ENCODE data around the gene CCL16.

Gene CCL16

GRCh38 chr17:35968520-35969054, 12.7 kb downstream of the CCL16 start:
- TF ChIP-seq, protein P1, sequence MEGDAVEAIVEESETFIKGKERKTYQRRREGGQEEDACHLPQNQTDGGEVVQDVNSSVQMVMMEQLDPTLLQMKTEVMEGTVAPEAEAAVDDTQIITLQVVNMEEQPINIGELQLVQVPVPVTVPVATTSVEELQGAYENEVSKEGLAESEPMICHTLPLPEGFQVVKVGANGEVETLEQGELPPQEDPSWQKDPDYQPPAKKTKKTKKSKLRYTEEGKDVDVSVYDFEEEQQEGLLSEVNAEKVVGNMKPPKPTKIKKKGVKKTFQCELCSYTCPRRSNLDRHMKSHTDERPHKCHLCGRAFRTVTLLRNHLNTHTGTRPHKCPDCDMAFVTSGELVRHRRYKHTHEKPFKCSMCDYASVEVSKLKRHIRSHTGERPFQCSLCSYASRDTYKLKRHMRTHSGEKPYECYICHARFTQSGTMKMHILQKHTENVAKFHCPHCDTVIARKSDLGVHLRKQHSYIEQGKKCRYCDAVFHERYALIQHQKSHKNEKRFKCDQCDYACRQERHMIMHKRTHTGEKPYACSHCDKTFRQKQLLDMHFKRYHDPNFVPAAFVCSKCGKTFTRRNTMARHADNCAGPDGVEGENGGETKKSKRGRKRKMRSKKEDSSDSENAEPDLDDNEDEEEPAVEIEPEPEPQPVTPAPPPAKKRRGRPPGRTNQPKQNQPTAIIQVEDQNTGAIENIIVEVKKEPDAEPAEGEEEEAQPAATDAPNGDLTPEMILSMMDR (IDR thresholded peaks at IDR 0.05; ENCODE audit: low read depth, low read length, missing control alignments): no peak
- no peak overlapping the region for H3K4me3 ChIP-seq (replicated peaks; ENCODE audit: low read depth, low read length)
- no peak for DNase-seq (ENCODE audit: extremely low read depth, low read depth)

GRCh38 chr17:35965272-35965671, 16.0 kb downstream of the CCL16 start:
- no peak for DNase-seq (ENCODE audit: extremely low read depth, low read depth)
- H3K4me3 ChIP-seq (replicated peaks; ENCODE audit: low read depth, low read length): no peak overlapping the region
- TF ChIP-seq, protein P1 (IDR thresholded peaks at IDR 0.05; ENCODE audit: low read depth, low read length, missing control alignments): no peak

DNA sequence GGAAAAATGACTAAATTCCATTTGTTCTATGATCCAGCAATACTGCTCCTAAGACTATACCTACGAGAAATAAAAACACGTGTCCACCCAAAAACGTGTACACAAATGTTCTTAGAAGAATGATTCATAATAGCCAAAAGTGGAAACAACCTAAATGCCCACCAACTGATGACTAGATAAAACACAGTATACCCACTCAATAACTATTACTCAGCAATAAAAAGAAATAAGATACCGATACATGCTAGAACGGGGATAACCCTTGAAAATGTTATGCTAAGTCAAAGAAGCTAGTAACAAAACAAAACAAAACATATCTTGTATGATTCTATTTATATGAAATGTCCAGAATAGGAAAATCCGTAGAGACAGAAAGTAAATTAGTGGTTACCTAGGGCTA, 17.6 kb downstream of the CCL16 start:
- no peak for DNase-seq (ENCODE audit: extremely low read depth, low read depth)
- TF ChIP-seq, protein P1 (IDR thresholded peaks at IDR 0.05; ENCODE audit: low read depth, low read length, missing control alignments): no peak
- H3K4me3 ChIP-seq (replicated peaks; ENCODE audit: low read depth, low read length): no peak overlapping the region

DNA sequence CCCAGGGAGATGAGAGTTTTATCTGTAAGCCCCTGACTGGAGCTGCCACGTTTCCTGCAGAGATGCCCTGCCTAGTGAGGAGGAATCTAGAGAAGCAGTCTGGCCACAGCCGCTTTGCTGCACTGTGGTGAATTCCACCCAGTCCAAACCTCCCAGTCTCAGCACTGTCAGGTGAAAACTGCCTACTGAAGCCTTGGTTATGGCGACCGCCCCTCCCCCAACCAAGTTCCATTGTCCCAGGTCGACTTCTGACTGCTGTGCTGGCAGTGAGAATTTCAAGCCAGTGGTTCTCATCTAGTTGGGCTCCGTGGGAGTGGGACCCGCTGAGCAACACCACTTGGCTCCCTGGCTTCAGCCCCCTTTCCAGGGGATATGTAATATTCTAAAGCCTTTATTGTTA, 27.6 kb downstream of the CCL16 start:
- no peak for DNase-seq (ENCODE audit: extremely low read depth, low read depth)
- no peak overlapping the region for H3K4me3 ChIP-seq (replicated peaks; ENCODE audit: low read depth, low read length)
- TF ChIP-seq, protein P1 (IDR thresholded peaks at IDR 0.05; ENCODE audit: low read depth, low read length, missing control alignments): no peak

DNA sequence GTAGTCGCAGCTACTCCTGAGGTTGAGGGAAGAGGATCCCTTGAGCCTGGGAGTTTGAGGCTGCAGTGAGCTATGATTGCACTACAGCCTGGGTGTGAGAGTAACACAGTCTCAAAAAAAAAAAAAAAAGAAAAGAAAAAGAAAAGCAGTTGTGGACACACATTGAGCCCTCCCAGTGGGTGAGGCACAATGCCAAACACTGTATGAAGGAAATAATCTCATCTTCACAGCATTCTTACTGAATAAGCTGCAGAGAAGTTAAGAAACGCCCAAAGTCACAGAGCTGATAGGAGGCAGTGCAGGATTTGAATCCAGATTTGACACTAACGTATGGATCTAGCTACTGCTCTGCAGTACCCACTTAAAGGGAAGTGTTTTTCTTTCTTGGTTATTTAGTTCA, 31.9 kb downstream of the CCL16 start:
- no peak overlapping the region for H3K4me3 ChIP-seq (replicated peaks; ENCODE audit: low read depth, low read length)
- no peak for DNase-seq (ENCODE audit: extremely low read depth, low read depth)
- TF ChIP-seq, protein P1 (IDR thresholded peaks at IDR 0.05; ENCODE audit: low read depth, low read length, missing control alignments): no peak

GRCh38 chr17:35948092-35948491, 33.2 kb downstream of the CCL16 start:
- TF ChIP-seq, protein P1 (IDR thresholded peaks at IDR 0.05; ENCODE audit: low read depth, low read length, missing control alignments): no peak
- H3K4me3 ChIP-seq (replicated peaks; ENCODE audit: low read depth, low read length): no peak overlapping the region
- no peak for DNase-seq (ENCODE audit: extremely low read depth, low read depth)

GRCh38 chr17:35947156-35947585, 34.1 kb downstream of the CCL16 start:
- TF ChIP-seq, protein P1 (IDR thresholded peaks at IDR 0.05; ENCODE audit: low read depth, low read length, missing control alignments): peak; percentile 74
- DNase-seq (ENCODE audit: extremely low read depth, low read depth): no peak
- no peak overlapping the region for H3K4me3 ChIP-seq (replicated peaks; ENCODE audit: low read depth, low read length)

Data from HFF-Myc (cell line).